Left kidney (tissue), 2 donors: ENCODE measurements around the gene KCNC1. TPM values are rescaled to one million over a fixed set of nuclear protein-coding genes. Genes with fewer than 3 reads are reported as not detected.

ENCODE experiments used
- DNase-seq: peaks from one replicate; pipeline ENCODE4 v3.0.0-alpha.2; 2013
- polyA plus RNA-seq: library from polyadenylated mRNA; unstranded; fragments of 120-200 nt; gene quantifications from one replicate; pipeline ENCODE4 v1.2.1, GENCODE V29; 2013; ENCODE audit not compliant: insufficient read length

Gene KCNC1
- polyA plus RNA-seq, 1 donor: 1.5 TPM

- DNase-seq: no peak
Measured at GRCh38 chr11:17792161-17792560, 57.6 kb downstream of the KCNC1 start.

- DNase-seq: no peak
Measured at GRCh38 chr11:17793642-17794170, 59.1 kb downstream of the KCNC1 start.

GRCh38 chr11:17794981-17795380, 60.4 kb downstream of the KCNC1 start:
- DNase-seq: no peak

GRCh38 chr11:17796154-17796553, 61.6 kb downstream of the KCNC1 start:
- DNase-seq: no peak

- DNase-seq: no peak
Measured at GRCh38 chr11:17798253-17798652, 63.7 kb downstream of the KCNC1 start.

- no peak for DNase-seq
Measured at GRCh38 chr11:17798716-17799115, 64.1 kb downstream of the KCNC1 start.

GRCh38 chr11:17799147-17799546, 64.6 kb downstream of the KCNC1 start:
- DNase-seq: no peak

GRCh38 chr11:17801166-17801565, 66.6 kb downstream of the KCNC1 start:
- DNase-seq: no peak

GRCh38 chr11:17802491-17802890, 67.9 kb downstream of the KCNC1 start:
- no peak for DNase-seq

GRCh38 chr11:17803754-17804334, 69.3 kb downstream of the KCNC1 start:
- DNase-seq: no peak

- DNase-seq: no peak
Measured at GRCh38 chr11:17805043-17805442, 70.5 kb downstream of the KCNC1 start.

- DNase-seq: no peak
Measured at GRCh38 chr11:17805873-17806272, 71.3 kb downstream of the KCNC1 start.

- DNase-seq: no peak
Measured at GRCh38 chr11:17807034-17807433, 72.5 kb downstream of the KCNC1 start.

GRCh38 chr11:17810041-17810440, 75.5 kb downstream of the KCNC1 start:
- no peak for DNase-seq

- no peak for DNase-seq
Measured at GRCh38 chr11:17810746-17811145, 76.2 kb downstream of the KCNC1 start.

- DNase-seq: no peak
Measured at GRCh38 chr11:17811352-17811751, 76.8 kb downstream of the KCNC1 start.

GRCh38 chr11:17812091-17812864, 77.7 kb downstream of the KCNC1 start:
- no peak for DNase-seq

- DNase-seq: no peak
Measured at GRCh38 chr11:17812865-17813187, 78.2 kb downstream of the KCNC1 start.

GRCh38 chr11:17813391-17814059, 78.9 kb downstream of the KCNC1 start:
- no peak for DNase-seq

GRCh38 chr11:17814546-17814945, 80.0 kb downstream of the KCNC1 start:
- no peak for DNase-seq

GRCh38 chr11:17816232-17816931, 81.8 kb downstream of the KCNC1 start:
- no peak for DNase-seq

- no peak for DNase-seq
Measured at GRCh38 chr11:17821648-17822400, 87.2 kb downstream of the KCNC1 start.
